OCI-LY1 (cell line): ENCODE results near the gene TMEM208.

Source experiments
- H2AFZ ChIP-seq: fragments of 200-600 bp; sonication (generic), shearing (Covaris generic); 2 replicates; pipeline ENCODE4 v1.6.0; 2014; ENCODE audit warnings: antibody characterized with exemption, mild to moderate bottlenecking, low read length
- H3F3A ChIP-seq: fragments of 200-600 bp; sonication (generic), shearing (Covaris generic); 2 replicates; pipeline ENCODE4 v1.6.0; 2014; ENCODE audit warnings: mild to moderate bottlenecking, antibody characterized with exemption, low read length, moderate library complexity; ENCODE audit not compliant: insufficient read depth
- H3K27ac ChIP-seq: fragments of 200-600 bp; sonication (generic); 2 replicates; pipeline ENCODE4 v1.5.1; 2014; ENCODE audit warnings: low read length, mixed run types, mild to moderate bottlenecking, low read depth; ENCODE audit not compliant: poor library complexity, severe bottlenecking
- H3K27me3 ChIP-seq: fragments of 200-600 bp; sonication (generic); 2 replicates; pipeline ENCODE4 v1.6.0; 2014; ENCODE audit warnings: antibody characterized with exemption, mild to moderate bottlenecking, low read length, moderate library complexity; ENCODE audit not compliant: insufficient read depth
- H3K36me3 ChIP-seq: fragments of 200-600 bp; sonication (generic); 2 replicates; pipeline ENCODE4 v1.6.1; 2014; ENCODE audit warnings: mild to moderate bottlenecking, antibody characterized with exemption, low read length, moderate library complexity, mixed read lengths; ENCODE audit not compliant: insufficient read depth
- H3K4me1 ChIP-seq: fragments of 200-600 bp; sonication (generic); 2 replicates; pipeline ENCODE4 v1.5.1; 2014; ENCODE audit warnings: mild to moderate bottlenecking, low read length, moderate library complexity; ENCODE audit not compliant: insufficient read depth, severe bottlenecking
- H3K4me2 ChIP-seq: fragments of 200-600 bp; sonication (generic), shearing (Covaris generic); 2 replicates; pipeline ENCODE4 v1.6.1; 2014; ENCODE audit warnings: low read length
- H3K4me3 ChIP-seq: fragments of 200-600 bp; sonication (generic); 2 replicates; pipeline ENCODE4 v1.5.1; 2014; ENCODE audit warnings: low read length, low read depth, mild to moderate bottlenecking, mixed read lengths; ENCODE audit not compliant: poor library complexity, severe bottlenecking
- H3K79me2 ChIP-seq: fragments of 200-600 bp; shearing (Covaris generic); 2 replicates; pipeline ENCODE4 v1.6.1; 2016; ENCODE audit warnings: mixed run types, low read length, mixed read lengths; ENCODE audit not compliant: insufficient read depth
- H3K9ac ChIP-seq: fragments of 200-600 bp; sonication (generic), shearing (Covaris generic); 2 replicates; pipeline ENCODE4 v1.6.1; 2014; ENCODE audit warnings: mild to moderate bottlenecking, low read length, mixed read lengths
- H3K9me2 ChIP-seq: fragments of 200-600 bp; sonication (generic), shearing (Covaris generic); 2 replicates; pipeline ENCODE4 v1.6.1; 2014; ENCODE audit warnings: low read depth, mild to moderate bottlenecking, low read length, mixed read lengths
- H3K9me3 ChIP-seq: fragments of 200-600 bp; shearing (Covaris generic); 2 replicates; pipeline ENCODE4 v1.6.1; 2014; ENCODE audit warnings: low read length, mixed read lengths
- H4K20me1 ChIP-seq: fragments of 200-600 bp; sonication (generic), shearing (Covaris generic); 2 replicates; pipeline ENCODE4 v1.6.0; 2016; ENCODE audit warnings: mild to moderate bottlenecking, low read length; ENCODE audit not compliant: insufficient read depth
- EZH2 ChIP-seq: fragments of 200-600 bp; sonication (generic), shearing (Covaris generic); IDR thresholded peaks from 2 replicates; pipeline ENCODE4 v1.8.0; 2017; ENCODE audit warnings: borderline replicate concordance, mixed run types, mild to moderate bottlenecking, antibody characterized with exemption, low read length, moderate library complexity, mixed read lengths
- TF ChIP-seq, protein P1 (sequence below): fragments of 200-600 bp; sonication (generic), shearing (Covaris generic); IDR thresholded peaks from 2 replicates; pipeline ENCODE4 v1.5.1; 2017; ENCODE audit warnings: mild to moderate bottlenecking, antibody characterized with exemption, low read length, moderate library complexity, mixed read lengths

The TMEM208 gene

DNA sequence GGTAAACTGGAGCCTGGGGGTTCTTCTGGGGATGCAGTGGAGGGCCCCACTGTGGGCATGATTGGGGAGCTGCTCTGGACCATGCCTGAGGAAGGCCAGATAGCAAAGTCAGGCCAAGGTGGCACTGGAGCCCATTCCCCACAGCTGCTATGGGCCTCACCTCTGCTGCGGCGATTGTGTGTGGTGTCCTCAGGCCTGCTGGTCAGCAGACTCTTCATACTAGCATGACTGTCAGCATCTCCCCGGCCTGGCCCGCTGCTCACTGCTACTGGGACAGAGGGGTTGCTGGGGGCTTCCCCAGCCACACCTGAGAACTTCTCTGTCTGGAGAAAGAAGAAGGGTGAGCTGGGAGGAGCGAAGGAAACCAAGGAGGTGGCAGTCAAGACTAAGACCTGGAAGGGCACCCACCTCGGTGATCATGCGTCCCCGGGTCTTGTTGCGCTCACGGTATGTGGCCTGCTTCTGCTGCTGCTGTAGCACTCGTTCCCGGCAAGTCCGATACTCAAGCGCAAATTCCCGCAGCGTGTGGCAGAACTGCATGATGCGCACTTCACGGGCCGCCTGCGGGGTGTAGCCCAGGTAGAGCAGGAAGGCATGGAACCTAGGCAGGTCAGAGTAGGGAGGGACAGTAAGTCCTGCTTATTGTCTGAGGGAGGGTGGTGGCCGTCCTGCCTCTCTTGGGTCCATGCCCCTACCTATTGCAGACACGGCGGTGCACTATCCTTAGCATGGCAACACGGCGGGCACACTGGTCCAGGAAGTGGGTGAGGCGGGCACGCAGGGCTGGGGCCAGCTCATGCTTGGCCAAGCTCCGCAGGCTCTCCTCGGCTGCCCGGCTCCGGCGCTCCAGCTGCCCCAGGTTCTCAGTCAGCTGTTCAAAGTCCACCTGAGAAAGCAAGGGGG is 3.2 kb downstream of the TMEM208 start:
- Histone ChIP-seq H3K4me1 (peaks cover 17% of the 10 kb centered on the region), H3K79me2 (peaks cover 9% of the 10 kb centered on the region), H3K9me2 (no peaks in the 10 kb centered on the region), H3K9me3 (no peaks in the 10 kb centered on the region), H3K4me2 (no peak overlapping the region), H4K20me1 (no peaks in the 10 kb centered on the region), H3K36me3 (peaks cover 38% of the 10 kb centered on the region), H3K27ac (no peak overlapping the region), H3F3A (no peaks in the 10 kb centered on the region), H3K9ac (no peak overlapping the region), H2AFZ (no peak overlapping the region), H3K27me3 (no peaks in the 10 kb centered on the region), H3K4me3 (no peak overlapping the region)
- no peak for TF ChIP-seq EZH2
- TF ChIP-seq, protein P1, sequence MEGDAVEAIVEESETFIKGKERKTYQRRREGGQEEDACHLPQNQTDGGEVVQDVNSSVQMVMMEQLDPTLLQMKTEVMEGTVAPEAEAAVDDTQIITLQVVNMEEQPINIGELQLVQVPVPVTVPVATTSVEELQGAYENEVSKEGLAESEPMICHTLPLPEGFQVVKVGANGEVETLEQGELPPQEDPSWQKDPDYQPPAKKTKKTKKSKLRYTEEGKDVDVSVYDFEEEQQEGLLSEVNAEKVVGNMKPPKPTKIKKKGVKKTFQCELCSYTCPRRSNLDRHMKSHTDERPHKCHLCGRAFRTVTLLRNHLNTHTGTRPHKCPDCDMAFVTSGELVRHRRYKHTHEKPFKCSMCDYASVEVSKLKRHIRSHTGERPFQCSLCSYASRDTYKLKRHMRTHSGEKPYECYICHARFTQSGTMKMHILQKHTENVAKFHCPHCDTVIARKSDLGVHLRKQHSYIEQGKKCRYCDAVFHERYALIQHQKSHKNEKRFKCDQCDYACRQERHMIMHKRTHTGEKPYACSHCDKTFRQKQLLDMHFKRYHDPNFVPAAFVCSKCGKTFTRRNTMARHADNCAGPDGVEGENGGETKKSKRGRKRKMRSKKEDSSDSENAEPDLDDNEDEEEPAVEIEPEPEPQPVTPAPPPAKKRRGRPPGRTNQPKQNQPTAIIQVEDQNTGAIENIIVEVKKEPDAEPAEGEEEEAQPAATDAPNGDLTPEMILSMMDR, result no peak

DNA sequence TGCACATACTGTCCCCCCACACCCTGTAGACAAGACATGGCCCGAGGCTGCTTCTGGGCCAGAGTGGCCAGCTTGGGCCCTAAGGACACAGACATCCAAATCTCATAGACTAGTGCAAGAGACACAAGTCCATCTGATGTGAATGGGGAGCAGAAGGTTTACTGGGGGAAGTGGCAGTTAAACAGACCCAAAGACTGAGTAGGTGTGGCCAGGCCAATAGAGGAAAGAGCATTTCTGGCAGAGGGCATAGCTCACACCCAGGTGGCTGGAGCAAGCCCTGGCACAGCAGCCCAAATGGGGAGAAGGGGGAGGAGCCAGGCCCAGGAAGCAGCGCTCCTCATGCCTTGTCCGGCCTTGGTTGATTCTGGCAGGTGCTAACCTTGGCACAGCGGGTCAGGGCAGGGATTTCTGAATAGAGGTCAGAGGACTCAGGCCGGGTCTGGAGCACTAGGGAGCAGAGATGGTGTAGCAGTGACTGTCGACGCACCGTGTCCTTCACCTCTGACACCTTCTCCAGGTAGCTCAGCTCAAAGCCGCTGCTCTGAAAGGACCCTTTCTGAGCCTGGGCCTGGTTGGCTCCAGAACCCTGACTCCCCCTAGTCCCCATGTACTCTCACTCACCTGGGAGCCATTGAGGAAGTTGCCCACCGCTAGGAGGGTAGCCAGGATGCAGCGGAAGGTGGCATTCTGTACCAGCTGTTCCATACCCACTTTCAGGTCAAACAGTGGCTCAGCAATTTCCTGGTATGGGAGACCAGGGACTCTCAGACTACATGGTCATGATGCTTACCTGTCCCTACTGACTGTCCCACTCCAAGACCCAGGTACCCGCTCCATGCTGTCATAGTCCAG is 4.1 kb downstream of the TMEM208 start:
- Histone ChIP-seq H3K4me1 (peaks cover 15% of the 10 kb centered on the region), H3K4me3 (no peak overlapping the region), H3K9me2 (no peaks in the 10 kb centered on the region), H4K20me1 (no peaks in the 10 kb centered on the region), H3F3A (no peaks in the 10 kb centered on the region), H2AFZ (no peak overlapping the region), H3K79me2 (peaks cover 9% of the 10 kb centered on the region), H3K27me3 (no peaks in the 10 kb centered on the region), H3K4me2 (no peak overlapping the region), H3K27ac (no peak overlapping the region), H3K9ac (no peak overlapping the region), H3K36me3 (peaks cover 38% of the 10 kb centered on the region), H3K9me3 (no peaks in the 10 kb centered on the region)
- TF ChIP-seq, protein P1, result no peak
- TF ChIP-seq EZH2, result no peak

DNA sequence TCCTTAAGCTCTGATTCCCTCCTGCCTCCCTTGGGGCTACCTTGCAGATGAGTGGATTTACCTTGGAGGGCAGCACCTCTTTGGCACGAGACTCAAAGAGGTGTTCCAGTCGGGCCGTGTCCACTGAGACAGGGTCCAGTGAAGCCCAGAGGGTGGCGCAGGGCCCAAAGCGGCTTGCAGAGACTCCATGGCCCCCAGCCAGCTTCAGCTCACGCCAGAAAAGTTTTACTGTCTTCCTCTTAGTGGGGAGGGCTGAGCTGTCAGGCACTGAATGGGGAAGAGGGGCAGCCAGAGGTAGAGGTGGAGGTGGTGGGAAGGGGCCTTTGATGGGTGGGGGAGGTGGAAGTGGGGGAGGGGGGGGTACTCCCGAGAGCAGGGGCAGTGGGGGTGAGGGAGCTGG is 6.7 kb downstream of the TMEM208 start:
- no peaks in the 10 kb centered on the region for H3K27me3 ChIP-seq
- peaks cover 36% of the 10 kb centered on the region for H3K36me3 ChIP-seq
- H3K9ac ChIP-seq, result no peak overlapping the region
- H3K9me3 ChIP-seq, result no peaks in the 10 kb centered on the region
- no peaks in the 10 kb centered on the region for H4K20me1 ChIP-seq
- no peaks in the 10 kb centered on the region for H3K9me2 ChIP-seq
- no peak overlapping the region for H3K4me2 ChIP-seq
- no peaks in the 10 kb centered on the region for H3K4me1 ChIP-seq
- H3K27ac ChIP-seq, result no peak overlapping the region
- no peak overlapping the region for H2AFZ ChIP-seq
- H3K79me2 ChIP-seq, result no peaks in the 10 kb centered on the region
- TF ChIP-seq, protein P1, result no peak
- TF ChIP-seq EZH2, result no peak
- no peak overlapping the region for H3K4me3 ChIP-seq
- no peaks in the 10 kb centered on the region for H3F3A ChIP-seq
